ENCODE results near the gene KRT8. TPM values are rescaled to one million over a fixed set of nuclear protein-coding genes. Genes with fewer than 3 reads are reported as not detected.

Gene KRT8
- total and polyA plus RNA-seq, 8 donors, result 317 to 789 (median 586) TPM

DNA sequence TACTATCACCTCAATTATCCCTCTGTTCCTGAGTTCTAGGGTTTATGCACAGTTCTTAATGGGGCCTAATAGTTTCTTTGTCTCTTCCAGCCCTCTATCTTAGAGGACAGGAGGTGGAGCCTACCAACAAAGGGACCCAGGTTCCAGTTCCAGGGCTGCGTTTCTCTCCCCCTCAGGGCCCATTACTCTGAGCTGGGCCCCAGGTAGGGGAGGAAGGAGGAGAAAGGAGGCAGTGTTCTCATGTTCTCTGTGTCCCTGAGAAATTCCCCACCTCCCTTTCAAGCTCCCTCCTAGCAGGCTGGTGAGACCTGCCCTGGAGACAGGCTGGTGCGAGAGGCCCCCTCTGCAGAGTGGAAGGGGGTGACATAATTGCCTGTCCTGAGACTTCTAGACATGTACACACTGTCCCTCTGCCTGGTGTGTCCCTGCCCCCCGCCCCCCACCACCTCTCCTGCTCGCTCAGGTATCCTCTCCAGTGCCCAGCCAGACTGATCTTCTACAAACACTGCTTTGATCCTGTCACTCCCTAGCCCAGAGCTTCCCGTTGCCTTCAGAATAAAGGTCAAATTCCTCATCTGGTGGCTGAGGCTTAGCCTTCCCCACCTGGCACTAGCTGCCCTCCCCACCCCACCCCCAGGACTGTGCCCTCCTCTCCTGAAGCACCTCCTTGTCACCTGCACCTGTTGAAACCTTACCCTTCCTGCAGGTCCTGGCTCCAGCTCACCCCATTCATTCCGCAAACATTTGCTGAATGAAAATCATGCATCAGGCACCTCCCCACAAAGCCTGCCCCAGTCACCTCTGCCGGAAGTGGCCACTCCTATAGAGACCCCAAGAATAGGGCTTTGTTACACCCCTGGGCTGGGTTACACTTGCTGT is 21.1 kb upstream of the KRT8 start:
- no peaks in the 10 kb centered on the region for H3K36me3 ChIP-seq
- H3K4me3 ChIP-seq, result no peak overlapping the region
- WGBS, 2 donors, result 13 to 15% methylated on average over 7 of the region's 7 CpGs
- H3K27me3 ChIP-seq, result no peaks in the 10 kb centered on the region
- H3K27ac ChIP-seq, result peak overlapping the region; percentile 88 to 91 (median 90)
- FAIRE-seq (no peak), DNase-seq (peak in 4 of 6 donors; percentile 65 to 86 (median 77)), ATAC-seq (peak; percentile 67 to 82 (median 77))
- peaks cover 14 to 33% (median 31%) of the 10 kb centered on the region in 3 donors for H3K4me1 ChIP-seq
- H3K9me3 ChIP-seq, result no peaks in the 10 kb centered on the region
- intact Hi-C loops (cut with DNase I), result no loop called here
- TF ChIP-seq, protein P1, sequence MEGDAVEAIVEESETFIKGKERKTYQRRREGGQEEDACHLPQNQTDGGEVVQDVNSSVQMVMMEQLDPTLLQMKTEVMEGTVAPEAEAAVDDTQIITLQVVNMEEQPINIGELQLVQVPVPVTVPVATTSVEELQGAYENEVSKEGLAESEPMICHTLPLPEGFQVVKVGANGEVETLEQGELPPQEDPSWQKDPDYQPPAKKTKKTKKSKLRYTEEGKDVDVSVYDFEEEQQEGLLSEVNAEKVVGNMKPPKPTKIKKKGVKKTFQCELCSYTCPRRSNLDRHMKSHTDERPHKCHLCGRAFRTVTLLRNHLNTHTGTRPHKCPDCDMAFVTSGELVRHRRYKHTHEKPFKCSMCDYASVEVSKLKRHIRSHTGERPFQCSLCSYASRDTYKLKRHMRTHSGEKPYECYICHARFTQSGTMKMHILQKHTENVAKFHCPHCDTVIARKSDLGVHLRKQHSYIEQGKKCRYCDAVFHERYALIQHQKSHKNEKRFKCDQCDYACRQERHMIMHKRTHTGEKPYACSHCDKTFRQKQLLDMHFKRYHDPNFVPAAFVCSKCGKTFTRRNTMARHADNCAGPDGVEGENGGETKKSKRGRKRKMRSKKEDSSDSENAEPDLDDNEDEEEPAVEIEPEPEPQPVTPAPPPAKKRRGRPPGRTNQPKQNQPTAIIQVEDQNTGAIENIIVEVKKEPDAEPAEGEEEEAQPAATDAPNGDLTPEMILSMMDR (IDR thresholded peaks at IDR 0.05), result no peak

DNA sequence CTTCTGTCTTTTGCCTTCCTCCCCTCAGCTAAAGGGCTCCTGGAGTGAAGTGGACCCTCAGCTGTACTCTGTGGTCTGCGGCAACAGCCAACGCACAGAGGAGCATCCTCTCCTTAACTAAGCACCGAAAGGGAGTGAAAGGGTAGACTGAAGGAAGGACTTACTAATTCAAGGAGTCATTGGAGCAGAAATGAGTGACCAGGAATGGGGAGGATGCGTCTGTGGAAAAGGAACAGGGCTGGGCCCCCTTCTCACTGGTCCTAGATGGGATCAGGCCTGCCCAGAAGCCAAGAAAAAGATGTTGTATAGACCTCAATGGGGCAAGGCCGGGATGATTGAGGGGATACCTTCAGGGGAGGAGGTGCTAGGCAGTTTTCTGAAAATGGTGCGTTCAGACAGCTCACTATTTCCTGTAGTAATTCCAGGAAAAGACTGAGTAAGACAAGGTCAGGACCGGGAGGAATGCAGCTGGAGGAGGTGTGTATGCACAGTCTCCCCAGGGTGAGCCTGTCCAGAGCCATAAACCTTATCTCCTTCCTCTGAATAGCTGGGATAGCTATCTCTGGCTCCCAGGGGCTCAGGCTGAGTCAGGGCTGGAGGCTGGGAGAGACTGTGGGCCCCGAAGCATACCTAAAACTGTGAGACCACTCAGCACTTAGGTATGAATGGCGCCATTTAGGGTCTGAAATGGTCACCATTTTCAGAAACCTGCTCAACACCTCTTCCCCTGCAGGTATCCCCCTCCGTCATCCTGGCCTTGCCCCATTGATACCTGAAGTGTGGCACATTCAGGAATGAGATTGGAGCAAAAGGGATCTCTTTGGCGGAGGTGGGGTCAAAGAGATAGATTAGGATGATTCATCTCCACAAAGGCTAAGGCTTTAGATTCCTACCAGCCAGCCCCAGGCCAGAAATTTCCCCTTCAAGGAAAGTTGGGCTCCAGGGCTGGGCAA is 20.2 kb upstream of the KRT8 start:
- peak overlapping the region; percentile 88 to 91 (median 90) for H3K27ac ChIP-seq
- TF ChIP-seq, protein P1 (IDR thresholded peaks at IDR 0.05), result no peak
- ATAC-seq, result peak; percentile 15 to 52 (median 32)
- intact Hi-C loops (cut with DNase I), result no loop called here
- H3K4me1 ChIP-seq, result peaks cover 14 to 33% (median 31%) of the 10 kb centered on the region in 3 donors
- FAIRE-seq, result no peak
- no peaks in the 10 kb centered on the region for H3K36me3 ChIP-seq
- H3K4me3 ChIP-seq, result no peak overlapping the region
- H3K27me3 ChIP-seq, result no peaks in the 10 kb centered on the region
- 63 to 69% methylated on average over 11 of the region's 11 CpGs for WGBS, 2 donors
- H3K9me3 ChIP-seq, result no peaks in the 10 kb centered on the region
- peak in 3 of 6 donors; percentile 39 to 48 (median 45) for DNase-seq

GRCh38 chr12:52921488-52922165 is 16.8 kb upstream of the KRT8 start:
- 86 to 91% methylated on average over 1 of the region's 1 CpG for WGBS, 2 donors
- no peak for ATAC-seq
- Histone ChIP-seq H3K9me3 (no peaks in the 10 kb centered on the region), H3K27ac (no peak overlapping the region), H3K36me3 (no peaks in the 10 kb centered on the region), H3K27me3 (no peaks in the 10 kb centered on the region), H3K4me1 (peaks cover 8 to 21% (median 19%) of the 10 kb centered on the region in 3 donors), H3K4me3 (no peak overlapping the region)
- DNase-seq, result no peak
- intact Hi-C loops (cut with DNase I), result no loop called here
- no peak for FAIRE-seq
- TF ChIP-seq, protein P1 (IDR thresholded peaks at IDR 0.05), result no peak

- Histone ChIP-seq H3K36me3 (no peaks in the 10 kb centered on the region), H3K4me3 (no peak overlapping the region), H3K9me3 (no peaks in the 10 kb centered on the region), H3K4me1 (peaks cover 8 to 16% (median 15%) of the 10 kb centered on the region in 3 donors), H3K27me3 (no peaks in the 10 kb centered on the region), H3K27ac (no peak overlapping the region)
- intact Hi-C loops (cut with DNase I), result no loop called here
- TF ChIP-seq, protein P1 (IDR thresholded peaks at IDR 0.05), result no peak
- DNase-seq (no peak), FAIRE-seq (no peak), ATAC-seq (peak in 1 of 4 donors; percentile 30)
Measured at GRCh38 chr12:52920937-52921336, 16.1 kb upstream of the KRT8 start.

Data from pancreas (tissue), 10 donors.